Measurements from ENCODE around the gene FANCC.
"Not testable (repeated sequence)": the region's sequence is repeated elsewhere in the genome, so short reads cannot be mapped to it uniquely, and the experiment has no call there.

Gene FANCC

GRCh38 chr9:95224376-95225019 is 93.0 kb downstream of the FANCC start:
- DNase-seq = no peak

DNA sequence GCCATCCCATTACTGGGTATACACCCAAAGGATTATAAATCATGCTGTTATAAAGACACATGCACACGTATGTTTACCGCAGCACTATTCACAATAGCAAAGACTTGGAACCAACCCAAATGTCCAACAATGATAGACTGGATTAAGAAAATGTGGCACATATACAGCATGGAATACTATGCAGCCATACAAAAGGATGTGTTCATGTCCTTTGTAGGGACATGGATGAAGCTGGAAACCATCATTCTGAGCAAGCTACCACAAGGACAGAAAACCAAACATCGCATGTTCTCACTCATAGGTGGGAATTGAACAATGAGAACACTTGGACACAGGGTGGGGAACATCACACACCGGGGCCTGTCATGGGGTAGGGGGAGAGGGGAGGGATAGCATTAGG is 97.2 kb downstream of the FANCC start:
- not testable (repeated sequence) for DNase-seq

GRCh38 chr9:95218773-95219172 is 98.7 kb downstream of the FANCC start:
- no peak for DNase-seq

- DNase-seq = no peak
Observed at GRCh38 chr9:95217936-95218335, 99.6 kb downstream of the FANCC start.

- no peak for DNase-seq
Observed at GRCh38 chr9:95215336-95215898, 102.1 kb downstream of the FANCC start.

DNA sequence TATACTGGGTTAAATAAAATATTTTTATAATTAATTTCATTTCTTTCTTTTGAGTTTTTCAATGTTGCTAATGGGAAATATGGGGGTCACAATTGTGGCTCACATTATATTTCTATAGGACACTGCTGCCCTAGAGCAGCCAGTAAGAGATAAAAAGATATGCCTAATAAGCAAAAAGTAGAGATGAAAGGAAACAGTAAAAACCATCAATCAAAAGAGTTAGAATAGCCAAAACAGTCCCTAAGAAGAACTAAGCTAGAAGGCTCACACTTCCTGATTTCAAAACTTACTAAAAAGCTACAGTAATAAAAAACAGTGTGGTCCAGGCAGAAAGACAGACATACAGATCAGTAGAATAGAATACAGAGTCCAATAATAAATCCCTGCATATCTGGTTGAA is 104.4 kb downstream of the FANCC start:
- DNase-seq = no peak

DNA sequence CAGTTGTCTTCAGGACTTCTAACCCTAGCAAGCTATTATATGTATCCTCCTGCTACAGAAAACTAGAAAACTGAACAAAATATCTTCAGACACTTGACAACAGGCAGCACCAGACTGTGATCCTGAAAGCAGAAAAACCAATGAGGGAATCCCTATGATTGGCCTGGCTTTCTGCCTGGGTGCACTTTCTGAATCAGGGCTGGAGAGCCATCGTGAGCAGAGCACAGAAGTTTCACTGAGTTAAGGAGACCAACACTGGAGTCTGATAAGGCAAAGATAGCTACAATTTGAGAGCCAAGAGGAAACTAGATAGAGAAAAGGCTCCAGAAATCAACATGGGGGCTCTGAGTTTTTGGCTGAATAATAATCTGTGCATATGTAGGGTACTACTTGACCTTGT is 106.5 kb downstream of the FANCC start:
- DNase-seq = no peak

DNA sequence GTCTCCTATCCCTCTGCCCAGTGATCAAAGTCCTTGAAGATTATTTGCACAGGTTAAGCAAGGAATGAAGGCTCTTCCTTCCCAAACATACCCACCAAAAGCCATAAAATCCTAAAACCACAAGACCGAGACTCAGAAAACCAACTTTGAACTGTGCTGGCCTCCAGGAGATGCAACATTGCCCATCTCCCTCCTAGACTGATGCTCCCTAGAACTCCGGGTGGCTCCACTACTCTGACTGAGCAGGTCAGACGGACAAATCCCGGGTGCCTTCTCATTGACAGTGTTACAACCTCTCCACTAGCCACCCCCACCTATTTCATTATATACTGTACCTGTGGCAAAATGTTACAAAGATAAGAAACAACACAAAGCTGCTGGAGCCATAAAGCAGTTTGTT is 110.1 kb downstream of the FANCC start:
- no peak for DNase-seq

GRCh38 chr9:95206143-95206542 is 111.4 kb downstream of the FANCC start:
- DNase-seq = no peak

DNA sequence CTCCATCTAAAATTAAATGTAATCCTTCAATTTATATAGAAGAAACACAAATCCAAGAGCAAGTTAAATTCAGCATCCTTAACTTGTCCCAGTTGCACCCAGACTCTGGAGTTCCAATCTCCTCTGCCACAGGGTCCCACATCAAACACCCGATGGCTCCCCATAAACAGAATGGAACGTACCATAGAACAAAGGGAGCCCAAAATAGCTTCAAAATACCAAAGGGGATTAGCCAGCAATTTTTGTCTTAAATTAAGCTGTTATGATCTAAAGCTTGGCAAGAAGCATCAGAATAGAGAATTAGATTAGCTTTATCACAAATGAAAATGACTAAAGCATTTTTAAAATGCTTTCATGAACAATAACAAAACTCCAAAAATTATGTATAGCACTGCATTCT is 112.8 kb downstream of the FANCC start:
- no peak for DNase-seq

- DNase-seq = no peak
Observed at GRCh38 chr9:95204310-95204709, 113.2 kb downstream of the FANCC start.

GRCh38 chr9:95203019-95203418 is 114.5 kb downstream of the FANCC start:
- not testable (repeated sequence) for DNase-seq

GRCh38 chr9:95202076-95202681 is 115.3 kb downstream of the FANCC start:
- DNase-seq = no peak

DNA sequence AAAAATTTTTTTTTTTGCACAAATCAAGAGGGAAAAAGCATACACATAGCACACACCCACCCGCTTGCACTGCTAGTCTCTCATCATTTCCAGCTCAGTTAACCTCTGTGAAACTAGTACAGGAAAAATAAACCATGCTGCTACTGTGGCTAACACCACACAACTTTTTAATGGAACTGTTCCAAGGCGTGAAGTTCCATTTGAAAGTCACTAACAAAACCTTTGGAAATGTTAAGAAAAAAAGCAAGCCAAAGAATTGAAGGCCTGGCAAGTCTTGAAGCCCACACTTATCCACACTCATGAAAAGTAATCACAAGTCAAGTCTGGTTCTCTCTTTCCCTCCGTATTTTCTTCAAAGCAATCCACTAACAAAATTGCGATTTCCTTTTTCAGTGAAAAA is 116.3 kb downstream of the FANCC start:
- DNase-seq = no peak

DNA sequence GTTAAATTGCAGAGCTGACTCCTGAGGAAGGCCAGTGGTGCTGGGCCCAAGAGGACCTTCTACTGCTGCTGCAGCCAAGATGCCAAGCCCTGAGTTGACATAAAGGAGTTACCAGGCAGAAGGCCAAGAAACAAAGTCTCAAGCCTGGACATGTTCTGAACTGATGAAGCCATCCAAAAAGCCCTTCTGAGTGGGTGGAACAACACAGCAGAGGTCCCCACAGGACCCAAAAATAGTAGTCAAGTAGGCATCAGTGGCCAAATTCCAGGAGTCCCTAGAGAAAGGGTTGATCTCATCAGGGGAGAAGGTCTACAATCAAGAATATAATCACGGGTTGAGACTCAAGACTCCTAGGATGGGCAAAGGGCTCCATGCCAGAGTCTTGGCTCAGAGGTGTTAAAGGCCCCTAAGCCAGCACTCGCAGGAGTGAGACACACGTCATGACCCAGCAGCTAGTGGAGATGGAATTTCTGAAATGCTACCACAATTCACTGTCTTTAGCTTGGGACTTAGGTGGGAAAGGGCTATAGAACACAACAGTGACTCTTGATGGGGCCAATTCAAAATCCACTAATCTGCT is 119.7 kb downstream of the FANCC start:
- DNase-seq = no peak

- no peak for DNase-seq
Observed at GRCh38 chr9:95193480-95193879, 124.0 kb downstream of the FANCC start.

- no peak for DNase-seq
Observed at GRCh38 chr9:95193067-95193466, 124.4 kb downstream of the FANCC start.

DNA sequence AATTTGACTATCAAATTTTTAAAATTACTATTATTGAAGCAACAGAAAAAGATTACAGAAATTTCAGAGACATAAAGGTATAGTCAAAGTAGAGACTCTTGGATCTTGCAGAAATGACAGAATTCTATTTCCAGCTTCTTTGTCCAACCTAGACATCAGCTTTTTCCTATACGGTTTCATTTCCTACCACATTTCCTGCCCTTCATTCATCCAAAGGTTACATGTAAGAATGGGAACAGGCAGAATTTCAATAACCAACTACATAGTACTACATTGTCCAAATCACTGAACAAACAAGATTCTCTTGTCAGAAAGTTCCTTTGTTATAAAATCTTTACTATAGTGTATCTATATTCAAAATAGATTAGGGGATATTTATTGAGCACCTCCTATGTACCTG is 124.9 kb downstream of the FANCC start:
- no peak for DNase-seq

GRCh38 chr9:95190413-95190812 is 127.1 kb downstream of the FANCC start:
- DNase-seq = no peak

GRCh38 chr9:95189251-95190098 is 128.0 kb downstream of the FANCC start:
- no peak for DNase-seq

- no peak for DNase-seq
Observed at GRCh38 chr9:95188459-95188858, 129.1 kb downstream of the FANCC start.

- DNase-seq = no peak
Observed at GRCh38 chr9:95185956-95186355, 131.6 kb downstream of the FANCC start.

GRCh38 chr9:95182854-95183563 is 134.5 kb downstream of the FANCC start:
- DNase-seq = no peak
